IMR-90 (cell line): ENCODE data around the gene RPP30. TPM values are rescaled to one million over a fixed set of nuclear protein-coding genes. Genes with fewer than 3 reads are reported as not detected.

Source experiments
- BHLHE40 ChIP-seq: fragments of 150-350 bp; IDR thresholded peaks from 2 replicates; pipeline ENCODE4 v1.6.1; 2016; ENCODE audit warnings: mild to moderate bottlenecking, low read depth, low read length
- MAFK ChIP-seq: IDR thresholded peaks from 2 replicates; pipeline ENCODE4 v1.6.1; 2012; ENCODE audit warnings: low read depth, low read length, improper control_type of control experiment
- SMC3 ChIP-seq: fragments of 150-350 bp; IDR thresholded peaks from 2 replicates; pipeline ENCODE4 v1.6.1; 2016; ENCODE audit warnings: low read depth, mild to moderate bottlenecking, antibody characterized with exemption, low read length, moderate library complexity
- polyA plus RNA-seq, 3 experiments: library from polyadenylated mRNA; depleted of rRNA; stranded (reverse); fragments of >200 nt; gene quantifications; 2 replicates each; pipeline ENCODE4 v1.2.3, GENCODE V29; 2012; ENCODE audit warnings: low replicate concordance in 1 of 3
- total RNA-seq: library from RNA; depleted of rRNA; stranded (reverse); fragments of >200 nt; gene quantifications from 2 replicates; pipeline ENCODE4 v1.2.3, GENCODE V29; 2012

RPP30 gene
- total and polyA plus RNA-seq, 2 of the 4 experiments (the other 2 are of a cell fraction), result 27.6 to 45.2 TPM

- no peak for TF ChIP-seq MAFK
- no peak for TF ChIP-seq SMC3
- TF ChIP-seq BHLHE40, result no peak
These were observed 48.2 kb downstream of the RPP30 start (continued) for GRCh38 chr10:90919683-90920574.
